Pancreas (tissue), 10 donors: ENCODE results near the gene GRK5. TPM values are rescaled to one million over a fixed set of nuclear protein-coding genes. Genes with fewer than 3 reads are reported as not detected.

Experiments used
- ATAC-seq, 4 donors: fragments of 200-7000 bp; cut with Tn5 transposase; one replicate each; pipeline versions ENCODE4 v1.8.0 to v1.9.1; 2020; ENCODE audit warnings: mild to moderate bottlenecking in 4 of 4, moderate library complexity in 4 of 4
- DNase-seq, 6 donors: peaks; one replicate each; pipeline ENCODE4 v3.0.0-alpha.2; 2020
- FAIRE-seq: peaks from 2 replicates; lab custom pipeline; 2012; peaks lifted over from hg19 to GRCh38; lab: Jason Lieb, UNC
- H3K27ac ChIP-seq, 4 donors: fragments of 200-600 bp; sonication (generic); 1 replicate in 3 of 4; 2 replicates in 1 of 4; pipeline versions ENCODE4 v1.5.0 to v1.8.0; 2020
- H3K27me3 ChIP-seq, 4 donors: fragments of 200-600 bp; one replicate each; pipeline ENCODE4 v1.8.0; 2021
- H3K36me3 ChIP-seq, 3 donors: fragments of 200-600 bp; sonication (generic) in 1 of 3; one replicate each; pipeline versions ENCODE4 v1.5.0 to v1.8.0; 2020 to 2021
- H3K4me1 ChIP-seq, 3 donors: fragments of 200-600 bp; one replicate each; pipeline ENCODE4 v1.8.0; 2021
- H3K4me3 ChIP-seq, 4 donors: fragments of 200-600 bp; sonication (generic) in 2 of 4; one replicate each; pipeline versions ENCODE4 v1.5.0 to v1.8.0; 2020 to 2021
- H3K9me3 ChIP-seq, 4 donors: fragments of 200-600 bp; one replicate each; pipeline ENCODE4 v1.8.0; 2021
- WGBS, 2 donors: extraction: QIAGEN DNeasy Blood & Tissue Kit; methylation state at CpG; one replicate each; pipeline ENCODE4 v1.1.7; 2013; 5-methylcytosine and 5-hydroxymethylcytosine counted together
- intact Hi-C, 3 donors: fragments of 100-400 bp; cut with DNase I; formaldehyde crosslinking; loops; one replicate each; pipeline versions ENCODE4 v1.11.1 to v1.14.2; 2022
- polyA plus RNA-seq, 2 donors: library from polyadenylated mRNA; stranded (reverse); fragments of 200-250 nt; gene quantifications; one replicate each; pipeline ENCODE4 v1.2.3, GENCODE V29; 2013
- total RNA-seq, 6 donors: library from RNA; stranded (reverse); fragmentation: NEBNext Ultra II Directional in 4 of 6; extraction: Animal tissue kit (Norgen Biotek cat#: 25700) in 4 of 6; gene quantifications; one replicate each; pipeline versions ENCODE4 v1.2.1 to v1.2.4, GENCODE V29; 2021 to 2023
- TF ChIP-seq, protein P1 (sequence below), 4 donors: fragments of 200-600 bp; sonication (generic) in 3 of 4; IDR thresholded peaks; one replicate each; pipeline versions ENCODE4 v1.5.0 to v1.8.0; 2021; ENCODE audit warnings: antibody characterized with exemption in 4 of 4
- donor health status: healthy with polysubstance abuse.
- donor health status: DM: no; HTN: no; CAD: no; lungs with moderate emphysema.
- donor health status: DM: no; HTN: no; CAD: no.
- donor health status: control.
- donor health status: control.
- donor health status: Bipolar disorder and iron deficiency.
- donor health status: DM: yes; HTN: yes; CAD: no.
- donor health status: DM: no; HTN: no; CAD: no.
- donor health status: DM: no; HTN: no; CAD: no.
- donor health status: DM: yes; HTN: yes; CAD: no.

GRK5 gene
- total and polyA plus RNA-seq, 8 donors, result 1.4 to 6.0 (median 2.5) TPM

GRCh38 chr10:119341459-119342301, 134.3 kb downstream of the GRK5 start:
- whole genome bisulfite sequencing, 2 donors, result 75 to 77% methylated on average over 15 of the region's 15 CpGs
- FAIRE-seq (no peak), DNase-seq (peak in 1 of 6 donors; percentile 10), ATAC-seq (peak in 2 of 4 donors; percentile 20 to 31)
- no peak overlapping the region for H3K4me3 ChIP-seq
- H3K36me3 ChIP-seq, result no peaks in the 10 kb centered on the region
- no peaks in the 10 kb centered on the region for H3K9me3 ChIP-seq
- intact Hi-C loops, result no loop called here
- H3K27me3 ChIP-seq, result no peaks in the 10 kb centered on the region
- TF ChIP-seq, protein P1, sequence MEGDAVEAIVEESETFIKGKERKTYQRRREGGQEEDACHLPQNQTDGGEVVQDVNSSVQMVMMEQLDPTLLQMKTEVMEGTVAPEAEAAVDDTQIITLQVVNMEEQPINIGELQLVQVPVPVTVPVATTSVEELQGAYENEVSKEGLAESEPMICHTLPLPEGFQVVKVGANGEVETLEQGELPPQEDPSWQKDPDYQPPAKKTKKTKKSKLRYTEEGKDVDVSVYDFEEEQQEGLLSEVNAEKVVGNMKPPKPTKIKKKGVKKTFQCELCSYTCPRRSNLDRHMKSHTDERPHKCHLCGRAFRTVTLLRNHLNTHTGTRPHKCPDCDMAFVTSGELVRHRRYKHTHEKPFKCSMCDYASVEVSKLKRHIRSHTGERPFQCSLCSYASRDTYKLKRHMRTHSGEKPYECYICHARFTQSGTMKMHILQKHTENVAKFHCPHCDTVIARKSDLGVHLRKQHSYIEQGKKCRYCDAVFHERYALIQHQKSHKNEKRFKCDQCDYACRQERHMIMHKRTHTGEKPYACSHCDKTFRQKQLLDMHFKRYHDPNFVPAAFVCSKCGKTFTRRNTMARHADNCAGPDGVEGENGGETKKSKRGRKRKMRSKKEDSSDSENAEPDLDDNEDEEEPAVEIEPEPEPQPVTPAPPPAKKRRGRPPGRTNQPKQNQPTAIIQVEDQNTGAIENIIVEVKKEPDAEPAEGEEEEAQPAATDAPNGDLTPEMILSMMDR (IDR thresholded peaks at IDR 0.05), result no peak
- no peaks in the 10 kb centered on the region for H3K4me1 ChIP-seq
- no peak overlapping the region for H3K27ac ChIP-seq

DNA sequence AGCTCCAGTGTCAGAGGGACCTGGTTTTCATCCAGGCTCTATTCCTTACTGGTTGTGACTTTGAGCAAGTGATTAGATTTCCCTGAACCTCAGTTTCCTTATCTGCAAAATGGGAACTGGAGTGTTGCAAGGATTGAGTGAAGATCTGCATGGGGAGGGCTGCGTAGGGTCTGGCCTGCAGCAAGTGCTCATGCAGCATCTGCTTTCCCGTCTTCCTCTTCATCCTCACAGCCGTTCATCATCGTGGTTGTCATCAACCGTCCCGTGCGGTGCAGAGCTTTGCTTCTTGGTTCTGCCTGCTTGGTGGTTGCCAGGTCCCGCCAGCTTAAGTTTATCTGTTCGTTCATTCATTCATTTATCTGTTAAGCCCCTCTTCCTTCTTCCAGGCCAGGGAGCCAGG, 135.0 kb downstream of the GRK5 start:
- intact Hi-C loops, result no loop called here
- Histone ChIP-seq H3K36me3 (no peaks in the 10 kb centered on the region), H3K9me3 (no peaks in the 10 kb centered on the region), H3K27me3 (no peaks in the 10 kb centered on the region), H3K4me1 (no peaks in the 10 kb centered on the region), H3K4me3 (no peak overlapping the region), H3K27ac (no peak overlapping the region)
- ATAC-seq (no peak), FAIRE-seq (no peak), DNase-seq (no peak)
- 88 to 91% methylated on average over 9 of the region's 9 CpGs for WGBS, 2 donors
- TF ChIP-seq, protein P1 (IDR thresholded peaks at IDR 0.05), result no peak

GRCh38 chr10:119343011-119343601, 135.7 kb downstream of the GRK5 start:
- TF ChIP-seq, protein P1 (IDR thresholded peaks at IDR 0.05), result no peak
- no peaks in the 10 kb centered on the region for H3K4me1 ChIP-seq
- H3K27ac ChIP-seq, result no peak overlapping the region
- no peaks in the 10 kb centered on the region for H3K9me3 ChIP-seq
- 90 to 94% methylated on average over 9 of the region's 9 CpGs for WGBS, 2 donors
- no peaks in the 10 kb centered on the region for H3K27me3 ChIP-seq
- no peak for FAIRE-seq
- no peak overlapping the region for H3K4me3 ChIP-seq
- ATAC-seq, result no peak
- intact Hi-C loops, result no loop called here
- H3K36me3 ChIP-seq, result no peaks in the 10 kb centered on the region
- DNase-seq, result no peak

DNA sequence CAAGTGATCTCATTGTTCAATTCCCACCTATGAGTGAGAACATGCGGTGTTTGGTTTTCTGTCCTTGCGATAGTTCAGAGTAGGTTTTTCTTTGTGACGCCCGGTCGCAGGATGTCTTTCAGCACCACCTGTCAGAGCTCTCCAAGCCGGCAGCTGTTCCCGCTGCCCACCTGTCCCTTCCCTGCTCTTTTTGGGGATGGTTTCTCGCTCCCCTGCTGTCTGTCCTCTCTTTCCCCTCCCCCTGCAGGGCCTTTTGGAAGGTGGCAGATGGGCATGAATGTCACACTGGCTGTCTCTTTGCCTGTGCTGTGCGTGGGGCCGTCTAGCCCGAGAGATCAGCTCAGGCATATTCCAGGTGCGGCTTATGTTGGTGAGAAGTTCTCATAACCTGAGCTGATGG, 137.0 kb downstream of the GRK5 start:
- TF ChIP-seq, protein P1 (IDR thresholded peaks at IDR 0.05), result no peak
- FAIRE-seq (no peak), DNase-seq (no peak), ATAC-seq (no peak)
- Histone ChIP-seq H3K27me3 (no peaks in the 10 kb centered on the region), H3K27ac (no peak overlapping the region), H3K36me3 (no peaks in the 10 kb centered on the region), H3K4me3 (no peak overlapping the region), H3K9me3 (no peaks in the 10 kb centered on the region), H3K4me1 (no peaks in the 10 kb centered on the region)
- intact Hi-C loops, result no loop called here
- 92% methylated on average over 12 of the region's 12 CpGs for WGBS, 2 donors
